ENCODE measurements around the gene PALM3.
"Not testable (repeated sequence)": the region's sequence is repeated elsewhere in the genome, so short reads cannot be mapped to it uniquely, and the experiment has no call there.

The PALM3 gene

GRCh38 chr19:14059093-14059480 is 2.8 kb downstream of the PALM3 start:
- no peak for DNase-seq

DNA sequence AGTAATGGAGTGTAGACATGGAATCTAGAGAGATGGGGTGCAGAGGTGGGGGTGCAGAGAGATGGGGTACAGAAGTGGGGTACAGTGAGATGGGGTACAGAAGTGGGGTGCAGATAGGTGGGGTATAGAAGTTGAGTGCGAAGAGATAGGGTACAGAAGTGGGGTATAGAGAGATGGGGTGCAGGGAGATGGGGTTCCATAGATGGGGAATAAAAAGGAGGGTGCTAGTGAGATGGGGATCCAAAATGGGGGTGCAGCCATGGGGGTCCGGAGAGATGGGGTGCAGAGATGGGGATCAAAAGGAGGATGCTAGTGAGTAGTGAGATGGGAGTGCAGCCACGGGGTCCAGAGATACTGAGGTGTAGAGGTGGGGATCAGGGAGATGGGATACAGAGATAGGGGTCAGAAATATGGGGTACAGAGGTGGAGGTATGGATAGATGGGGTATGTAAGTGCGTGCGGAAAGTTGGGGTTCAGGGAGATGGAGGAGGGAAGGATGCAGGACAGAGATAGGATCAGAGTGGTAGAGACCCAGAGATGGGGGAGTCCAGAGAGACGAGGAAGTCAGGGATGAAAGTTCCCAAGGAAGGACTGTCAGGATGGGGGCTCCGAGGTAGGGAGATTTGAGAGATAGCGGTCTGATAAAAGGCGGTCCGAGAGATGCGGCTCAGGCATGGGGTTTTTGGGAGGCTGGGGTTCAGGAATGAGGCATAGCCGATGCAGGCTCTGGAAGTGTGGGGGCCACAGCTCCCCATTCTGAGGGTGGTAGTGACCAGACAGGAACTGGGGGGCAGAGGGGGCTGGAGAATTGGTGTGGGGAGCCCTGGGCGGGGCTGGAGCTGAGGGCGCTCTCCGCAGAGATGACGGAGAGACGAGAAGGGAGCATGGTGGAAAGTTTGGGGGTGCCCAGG is 3.4 kb downstream of the PALM3 start:
- no peak for DNase-seq

- DNase-seq = no peak
These were observed 5.0 kb downstream of the PALM3 start for GRCh38 chr19:14056741-14057356.

GRCh38 chr19:14056069-14056666 is 5.7 kb downstream of the PALM3 start:
- DNase-seq = no peak

GRCh38 chr19:14055396-14055795 is 6.5 kb downstream of the PALM3 start:
- no peak for DNase-seq

DNA sequence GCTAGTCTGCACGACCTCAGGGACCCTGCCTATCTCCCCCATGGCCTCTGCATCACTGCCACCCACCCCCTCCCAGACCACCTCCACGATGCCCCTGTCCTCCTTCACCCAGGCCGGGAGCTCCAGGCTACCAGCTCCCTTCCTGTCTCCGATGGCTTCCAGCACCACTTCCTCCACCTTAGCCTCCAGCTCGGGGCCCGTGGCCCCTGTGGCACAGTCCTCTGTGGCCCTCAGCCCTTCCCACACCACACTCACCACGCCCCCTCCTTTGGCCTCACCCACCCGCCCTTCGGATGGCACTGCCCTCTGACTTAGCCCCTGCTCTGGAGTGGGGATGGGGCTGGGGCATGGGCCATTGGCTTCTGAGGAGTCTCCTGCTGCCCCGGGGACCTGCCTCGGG is 7.2 kb downstream of the PALM3 start:
- DNase-seq = no peak

DNA sequence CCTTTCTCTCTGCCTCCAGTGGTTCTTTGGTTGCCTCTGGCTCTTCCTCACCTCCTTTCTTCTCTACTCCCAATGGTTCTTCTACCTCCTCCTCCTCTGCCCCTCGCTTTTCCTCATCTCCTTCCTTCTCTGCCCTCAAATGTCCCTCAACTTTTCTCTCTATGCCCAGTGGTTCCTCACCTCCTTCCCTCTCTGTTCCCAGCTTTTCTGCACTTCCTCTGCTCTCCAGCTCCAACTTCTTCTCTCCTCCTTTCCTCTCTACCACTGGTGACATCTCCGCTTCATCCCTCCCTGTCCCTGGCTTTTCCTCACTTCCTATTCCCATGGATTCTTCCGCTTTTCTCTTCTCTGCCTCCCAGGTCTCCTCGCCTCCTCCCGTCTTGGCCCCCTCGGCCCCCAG is 7.8 kb downstream of the PALM3 start:
- no peak for DNase-seq

DNA sequence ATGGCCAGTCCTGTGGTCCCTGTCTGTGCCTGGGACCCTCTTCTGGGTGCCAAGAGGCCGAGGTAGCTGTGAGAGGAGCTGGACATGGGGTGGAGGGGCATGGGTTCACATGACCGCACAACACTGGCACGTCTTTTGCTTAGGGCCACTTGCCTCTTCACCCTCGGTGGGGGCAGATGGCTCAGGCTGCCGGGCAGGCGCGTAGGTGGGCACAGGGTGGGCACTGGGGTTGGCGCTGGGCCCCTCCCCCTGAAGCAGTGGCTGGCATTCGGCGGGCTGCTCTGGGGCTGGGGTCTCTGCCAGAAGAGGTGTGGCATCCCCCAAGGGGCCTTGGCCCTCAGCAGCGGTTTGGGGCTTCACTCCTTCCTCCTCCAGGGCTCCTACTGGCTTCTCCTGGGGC is 8.4 kb downstream of the PALM3 start:
- no peak for DNase-seq

GRCh38 chr19:14053032-14053431 is 8.8 kb downstream of the PALM3 start:
- no peak for DNase-seq

DNA sequence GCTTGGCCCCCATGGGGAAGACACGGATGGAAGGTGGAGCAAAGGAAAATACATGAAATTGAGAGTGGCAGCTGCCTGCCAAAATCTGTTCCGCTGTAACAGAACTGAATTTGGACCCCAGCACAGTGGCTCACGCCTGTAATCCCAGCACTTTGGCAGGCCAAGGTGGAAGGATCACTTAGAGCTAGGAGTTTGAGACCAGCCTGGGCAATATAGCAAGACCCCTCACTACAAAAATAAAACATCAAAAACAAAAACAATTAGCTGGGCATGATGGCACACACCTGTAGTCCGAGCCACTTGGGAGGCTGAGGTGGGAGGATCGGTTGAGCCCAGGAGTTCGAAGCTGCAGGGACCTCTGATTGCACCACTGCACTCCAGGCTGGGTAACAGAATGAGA is 9.4 kb downstream of the PALM3 start:
- no peak for DNase-seq

DNA sequence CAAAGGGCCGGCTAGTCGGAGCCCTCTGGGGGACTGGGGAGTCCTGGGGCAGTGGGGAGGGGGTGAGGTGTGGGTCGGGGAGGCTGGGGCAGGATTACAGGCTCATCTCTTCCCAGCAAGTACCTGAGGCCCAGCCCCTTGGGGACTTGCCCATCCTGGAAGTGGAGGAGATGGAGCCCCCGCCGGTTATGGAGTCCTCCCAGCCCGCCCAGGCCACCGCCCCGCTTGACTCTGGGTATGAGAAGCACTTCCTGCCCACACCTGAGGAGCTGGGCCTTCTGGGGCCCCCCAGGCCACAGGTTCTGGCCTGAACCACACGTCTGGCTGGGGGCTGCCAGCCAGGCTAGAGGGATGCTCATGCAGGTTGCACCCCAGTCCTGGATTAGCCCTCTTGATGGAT is 9.9 kb downstream of the PALM3 start:
- no peak for DNase-seq

- not testable (repeated sequence) for DNase-seq
These were observed 10.9 kb downstream of the PALM3 start for GRCh38 chr19:14050961-14051360.

DNA sequence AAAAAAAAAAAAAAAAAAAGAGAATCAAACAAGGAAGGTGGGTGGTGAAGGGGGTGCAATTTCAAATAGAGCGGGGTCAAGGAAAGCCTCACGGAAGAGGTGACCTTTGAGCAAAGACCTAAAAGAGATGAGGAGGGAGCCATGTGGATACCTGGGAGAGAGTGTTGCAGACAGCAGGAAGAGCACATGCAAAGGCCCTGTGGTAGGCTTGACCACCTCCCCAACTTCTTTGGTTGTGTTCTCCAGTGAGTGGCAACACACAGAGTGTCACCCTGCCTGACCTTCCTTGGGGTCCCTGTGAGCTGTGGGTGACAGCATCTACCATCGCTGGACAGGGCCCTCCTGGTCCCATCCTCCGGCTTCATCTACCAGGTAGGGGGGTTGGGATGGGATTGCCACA is 11.4 kb downstream of the PALM3 start:
- DNase-seq = no peak

DNA sequence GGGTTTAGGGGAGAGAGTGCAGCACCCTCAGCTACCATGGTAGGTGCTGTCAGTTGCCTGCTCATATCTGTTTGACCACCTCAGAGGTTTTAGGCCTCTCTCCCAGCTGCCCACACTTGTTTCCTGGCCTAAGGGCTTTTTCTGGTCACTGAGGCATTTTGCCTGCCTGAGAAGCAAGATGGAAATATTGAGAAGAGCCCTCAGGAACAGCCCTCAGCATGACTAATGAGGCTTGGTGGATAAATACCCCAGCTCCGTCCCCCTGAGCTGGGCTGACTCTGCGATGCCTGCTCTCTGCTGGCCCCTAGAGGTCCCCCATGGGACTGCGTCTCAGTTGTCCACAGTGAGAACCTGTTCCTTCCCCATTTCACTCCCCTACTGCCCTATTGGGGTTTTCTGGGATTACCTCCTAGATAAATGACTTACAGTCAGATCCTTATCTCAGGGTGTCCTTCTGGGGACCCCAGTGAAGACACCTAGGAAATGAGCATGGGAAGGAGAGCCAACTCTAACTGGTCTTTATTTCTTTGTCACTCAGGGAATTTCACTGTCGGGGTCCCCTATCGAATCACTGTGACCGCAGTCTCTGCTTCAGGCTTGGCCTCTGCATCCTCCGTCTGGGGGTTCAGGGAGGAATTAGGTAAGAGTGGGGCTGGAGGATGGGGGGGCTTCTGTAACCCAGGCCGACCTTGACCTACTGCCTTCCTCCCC is 13.3 kb downstream of the PALM3 start:
- peak; percentile 26 for DNase-seq

- not testable (repeated sequence) for DNase-seq
These were observed 14.0 kb downstream of the PALM3 start for GRCh38 chr19:14047866-14048265.

DNA sequence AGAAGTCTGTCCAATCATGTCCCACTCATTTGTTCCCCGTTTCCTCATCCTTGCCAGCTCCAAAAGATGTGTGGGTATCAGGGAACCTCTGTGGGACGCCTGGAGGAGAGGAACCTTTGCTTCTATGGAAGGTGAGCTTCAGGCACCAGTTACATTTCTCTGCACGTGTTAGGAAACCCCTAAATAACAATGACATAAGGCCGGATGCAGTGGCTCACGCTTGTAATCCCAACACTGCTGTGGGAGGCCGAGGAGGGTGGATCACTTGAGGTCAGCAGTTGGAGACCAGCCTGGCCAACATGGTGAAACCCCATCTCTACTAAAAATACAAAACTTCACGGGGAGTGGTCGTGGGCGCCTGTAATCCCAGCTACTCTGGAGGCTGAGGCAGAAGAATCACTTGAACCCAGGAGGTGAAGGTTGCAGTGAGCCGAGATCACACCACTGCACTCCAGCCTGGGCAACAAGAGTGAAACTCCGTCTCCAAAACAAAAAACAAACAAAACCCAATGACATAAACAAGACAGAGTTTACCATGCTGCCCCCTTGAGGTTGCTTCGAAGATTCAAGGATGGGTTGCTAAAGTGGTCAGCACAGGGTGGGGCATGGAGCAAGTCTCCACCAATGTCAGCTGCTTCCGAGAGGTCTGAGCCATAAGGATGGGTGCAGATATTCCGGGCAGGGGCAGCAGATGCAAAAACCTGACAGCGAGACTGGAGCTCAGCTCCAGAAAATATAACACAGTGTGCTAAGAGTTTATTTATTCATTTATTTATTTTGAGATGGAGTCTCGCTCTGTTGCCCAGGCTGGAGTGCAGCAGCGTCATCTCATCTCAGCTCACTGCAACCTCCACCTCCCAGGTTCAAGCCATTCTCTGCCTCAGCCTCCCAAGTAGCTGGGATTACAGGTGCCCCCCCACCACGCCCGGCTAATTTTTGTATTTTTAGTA is 18.9 kb downstream of the PALM3 start:
- DNase-seq = peak; percentile 44

GRCh38 chr19:14039181-14039580 is 22.7 kb downstream of the PALM3 start:
- no peak for DNase-seq

DNA sequence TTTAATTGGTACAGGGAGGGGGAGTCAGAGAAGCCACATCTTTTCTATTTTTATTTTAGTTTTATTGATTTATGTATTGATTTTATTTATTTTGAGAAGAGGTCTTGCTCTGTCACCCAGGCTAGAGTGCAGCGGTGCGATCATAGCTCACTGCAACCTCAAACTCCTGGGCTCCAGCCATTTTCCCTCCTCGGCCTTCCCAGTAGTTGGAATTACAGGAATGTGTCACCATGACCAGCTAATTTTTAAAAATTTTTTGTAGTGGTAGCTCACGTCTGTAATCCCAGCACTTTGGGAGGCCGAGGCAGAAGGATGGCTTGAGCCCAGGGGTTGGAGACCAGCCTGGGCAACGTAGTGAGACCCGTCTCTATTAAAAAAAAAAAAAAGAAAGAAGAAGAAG is 26.2 kb downstream of the PALM3 start:
- no peak for DNase-seq

DNA sequence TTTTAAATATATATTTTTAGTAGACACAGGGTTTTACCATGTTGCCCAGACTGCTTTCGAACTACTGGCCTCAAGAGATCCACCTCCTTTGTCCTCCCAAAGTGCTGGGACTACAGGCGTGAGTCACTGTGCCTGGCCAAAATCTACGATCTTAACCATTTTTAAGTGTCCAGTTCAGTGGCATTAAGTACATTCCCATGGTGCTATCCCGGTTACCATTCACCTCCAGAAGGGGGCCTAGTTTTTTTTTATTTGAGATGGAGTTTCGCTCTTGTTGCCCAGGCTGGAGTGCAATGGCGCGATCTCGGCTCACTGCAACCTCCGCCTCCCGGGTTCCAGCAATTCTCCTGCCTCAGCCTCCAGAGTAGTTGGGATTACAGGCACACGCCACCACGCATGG is 26.7 kb downstream of the PALM3 start:
- not testable (repeated sequence) for DNase-seq

GRCh38 chr19:14033946-14034345 is 27.9 kb downstream of the PALM3 start:
- no peak for DNase-seq

- DNase-seq = peak; percentile 66
These were observed 30.0 kb downstream of the PALM3 start, which contains the start of gene IL27RA for GRCh38 chr19:14031719-14032480. Gene IL27RA (plus strand): TSS chr19:14031762. CDS start chr19:14031873, 111 bp downstream.

All from NK-92 treated with Interleukin-12 subunit alpha and Interleukin-12 subunit beta, amount 100 ng/mL, for 24 hours (cell line).